GM12878 (cell line): ENCODE results near the gene CD33. TPM values are rescaled to one million over a fixed set of nuclear protein-coding genes. Genes with fewer than 3 reads are reported as not detected.

ENCODE experiments used
- ATAC-seq: fragments of 200-7000 bp; cut with Tn5 transposase; 3 replicates; pipeline ENCODE4 v1.9.1; 2020; ENCODE audit warnings: mild to moderate bottlenecking, moderate library complexity
- BruUV-seq: library from RNA; stranded (reverse); fragments of 400-500 nt; replicated peaks from 2 replicates; lab custom pipeline; 2021; lab: Mats Ljungman, UMichigan
- CTCF ChIA-PET: fragments of 300-600 bp; sonication (Branson Sonifier 250); formaldehyde crosslinking; extraction: SDS; loops from one replicate; lab custom pipeline; 2021; ENCODE audit warnings: inconsistent platforms; lab: Yijun Ruan, JAX
- POLR2A ChIA-PET: fragments of 350-600 bp; formaldehyde crosslinking; extraction: SDS; loops from one replicate; lab custom pipeline; 2021; ENCODE audit warnings: inconsistent platforms; lab: Charles Lee
- RAD21 ChIA-PET: fragments of 300-600 bp; sonication (Branson Sonifier 250); formaldehyde crosslinking; loops from one replicate; lab custom pipeline; 2023; ENCODE audit warnings: antibody characterized with exemption; ENCODE audit not compliant: unreplicated experiment; lab: Charles Lee
- SMC1A ChIA-PET: fragments of 300-600 bp; sonication (Branson Sonifier 250); formaldehyde crosslinking; loops from one replicate; lab custom pipeline; 2023; ENCODE audit not compliant: unreplicated experiment, uncharacterized antibody; lab: Charles Lee
- DNase-seq: peaks from one replicate; pipeline ENCODE4 v3.0.0-alpha.2; 2011; ENCODE audit warnings: low read depth, low spot score
- FAIRE-seq: peaks from 3 replicates; lab custom pipeline; 2011; peaks lifted over from hg19 to GRCh38; lab: Jason Lieb, UNC
- H2AFZ ChIP-seq: 2 replicates; pipeline ENCODE4 v1.6.0; 2011; ENCODE audit warnings: low read depth, low read length, control low read depth; ENCODE audit not compliant: control insufficient read depth
- H3K27ac ChIP-seq: 2 replicates; pipeline ENCODE4 v1.5.1; 2011; ENCODE audit warnings: control low read depth; ENCODE audit not compliant: control insufficient read depth, insufficient read depth
- H3K27me3 ChIP-seq, 2 experiments: replicated peaks in 1 of 2; 2 replicates each; pipeline versions ENCODE4 v1.6.0 to v1.6.1; 2011; ENCODE audit warnings: low read length in 1 of 2; ENCODE audit not compliant: control insufficient read depth in 2 of 2, insufficient read depth in 2 of 2
- H3K36me3 ChIP-seq, 2 experiments: 2 replicates each; pipeline ENCODE4 v1.5.1; 2011; ENCODE audit warnings: low read length in 1 of 2; ENCODE audit not compliant: control insufficient read depth in 2 of 2, insufficient read depth in 2 of 2
- H3K4me1 ChIP-seq: 2 replicates; pipeline ENCODE4 v1.6.1; 2011; ENCODE audit warnings: mild to moderate bottlenecking, low read length, moderate library complexity, mixed read lengths; ENCODE audit not compliant: control insufficient read depth, insufficient read depth
- H3K4me2 ChIP-seq: 2 replicates; pipeline ENCODE4 v1.6.0; 2011; ENCODE audit warnings: control low read depth; ENCODE audit not compliant: control insufficient read depth, insufficient read depth
- H3K4me3 ChIP-seq: fragments of 200-600 bp; sonication (generic); 2 replicates; pipeline ENCODE4 v1.5.1; 2016
- H3K79me2 ChIP-seq: 2 replicates; pipeline ENCODE4 v1.6.0; 2011; ENCODE audit warnings: low read length; ENCODE audit not compliant: control insufficient read depth, insufficient read depth
- H3K9ac ChIP-seq: 2 replicates; pipeline ENCODE4 v1.8.0; 2011; ENCODE audit warnings: low read length, control low read depth, mixed read lengths; ENCODE audit not compliant: control insufficient read depth, insufficient read depth
- H3K9me3 ChIP-seq: replicated peaks from 3 replicates; pipeline ENCODE4 v1.5.1; 2011; ENCODE audit warnings: mild to moderate bottlenecking, low read length; ENCODE audit not compliant: control insufficient read depth, insufficient read depth
- H4K20me1 ChIP-seq: 2 replicates; pipeline ENCODE4 v1.6.0; 2011; ENCODE audit not compliant: control insufficient read depth, insufficient read depth
- MTA2 ChIP-seq: fragments of 450-650 bp; IDR thresholded peaks from 2 replicates; pipeline ENCODE4 v1.6.1; 2016; ENCODE audit warnings: low read depth, mild to moderate bottlenecking, moderate library complexity
- RAD21 ChIP-seq: IDR thresholded peaks from 2 replicates; pipeline ENCODE4 v1.6.1; 2011; ENCODE audit warnings: mild to moderate bottlenecking, low read depth, low read length, moderate library complexity; ENCODE audit not compliant: insufficient read depth
- SMC3 ChIP-seq: IDR thresholded peaks from 2 replicates; pipeline ENCODE4 v1.6.1; 2011; ENCODE audit warnings: low read length, improper control_type of control experiment, borderline replicate concordance
- YY1 ChIP-seq: IDR thresholded peaks from 2 replicates; pipeline ENCODE4 v1.6.1; 2011; ENCODE audit warnings: low read depth, mild to moderate bottlenecking, low read length
- WGBS: methylation state at CpG from one replicate; pipeline ENCODE4 v1.1.6; 2016; ENCODE audit warnings: low lambda C conversion rate; ENCODE audit not compliant: insufficient replicate concordance, insufficient coverage; ENCODE audit errors: missing lambda C conversion rate; 5-methylcytosine and 5-hydroxymethylcytosine counted together
- in situ Hi-C: fragments of 300-500 bp; cut with MboI; formaldehyde crosslinking; loops from 9 replicates; pipeline ENCODE4 v1.14.3; 2018; ENCODE audit warnings: mixed read lengths
- intact Hi-C: fragments of 100-400 bp; cut with micrococcal nuclease; formaldehyde crosslinking; loops from one replicate; pipeline ENCODE4 v1.14.2; 2022; ENCODE audit not compliant: unreplicated experiment
- polyA plus RNA-seq, 11 experiments: library from polyadenylated mRNA; depleted of rRNA in 4 of 11; unstranded in 6 of 11; stranded (reverse) in 5 of 11; fragments of >200 nt; fragmentation: Nextera tagmentation in 4 of 11; fragmentation: Illumina TruSeq in 1 of 11; extraction: Ambion mirVana in 4 of 11; extraction: Trizol in 1 of 11; gene quantifications; 1 replicate in 1 of 11; 2 replicates in 10 of 11; pipeline versions ENCODE4 v1.2.1 to v1.2.3, GENCODE V29; 2011 to 2016; ENCODE audit warnings: inconsistent platforms in 2 of 11, missing spikeins in 2 of 11, low read depth in 1 of 11
- total RNA-seq, 4 experiments: library from RNA; depleted of rRNA in 3 of 4; stranded (reverse); fragments of >200 nt in 3 of 4; fragmentation: Illumina TruSeq in 1 of 4; extraction: Trizol in 1 of 4; gene quantifications; 2 replicates each; pipeline versions ENCODE4 v1.2.1 to v1.2.3, GENCODE V29; 2013 to 2021
- TF ChIP-seq, protein P1 (sequence below): fragments of 450-650 bp; formaldehyde crosslinking; IDR thresholded peaks from 2 replicates; pipeline ENCODE4 v1.4.0; 2022; ENCODE audit warnings: mild to moderate bottlenecking, moderate library complexity
- TF ChIP-seq, protein P2 (sequence below), 3 experiments: IDR thresholded peaks in 2 of 3; conservative IDR thresholded peaks in 1 of 3; 2 replicates each; pipeline ENCODE4 v1.5.1; 2011; ENCODE audit warnings: low read depth in 3 of 3, low read length in 3 of 3, mild to moderate bottlenecking in 3 of 3, control low read depth in 2 of 3, moderate library complexity in 2 of 3, inconsistent platforms in 1 of 3, mixed read lengths in 1 of 3; ENCODE audit not compliant: control insufficient read depth in 2 of 3, insufficient read depth in 1 of 3; ENCODE audit errors: extremely low read depth in 1 of 3

The CD33 gene
- total and polyA plus RNA-seq, 10 of the 15 experiments (the other 5 are each of a cell fraction or from before 2014, with no cell fraction given) = 0.29 to 17.9 (median 0.72) TPM; not detected in 1

DNA sequence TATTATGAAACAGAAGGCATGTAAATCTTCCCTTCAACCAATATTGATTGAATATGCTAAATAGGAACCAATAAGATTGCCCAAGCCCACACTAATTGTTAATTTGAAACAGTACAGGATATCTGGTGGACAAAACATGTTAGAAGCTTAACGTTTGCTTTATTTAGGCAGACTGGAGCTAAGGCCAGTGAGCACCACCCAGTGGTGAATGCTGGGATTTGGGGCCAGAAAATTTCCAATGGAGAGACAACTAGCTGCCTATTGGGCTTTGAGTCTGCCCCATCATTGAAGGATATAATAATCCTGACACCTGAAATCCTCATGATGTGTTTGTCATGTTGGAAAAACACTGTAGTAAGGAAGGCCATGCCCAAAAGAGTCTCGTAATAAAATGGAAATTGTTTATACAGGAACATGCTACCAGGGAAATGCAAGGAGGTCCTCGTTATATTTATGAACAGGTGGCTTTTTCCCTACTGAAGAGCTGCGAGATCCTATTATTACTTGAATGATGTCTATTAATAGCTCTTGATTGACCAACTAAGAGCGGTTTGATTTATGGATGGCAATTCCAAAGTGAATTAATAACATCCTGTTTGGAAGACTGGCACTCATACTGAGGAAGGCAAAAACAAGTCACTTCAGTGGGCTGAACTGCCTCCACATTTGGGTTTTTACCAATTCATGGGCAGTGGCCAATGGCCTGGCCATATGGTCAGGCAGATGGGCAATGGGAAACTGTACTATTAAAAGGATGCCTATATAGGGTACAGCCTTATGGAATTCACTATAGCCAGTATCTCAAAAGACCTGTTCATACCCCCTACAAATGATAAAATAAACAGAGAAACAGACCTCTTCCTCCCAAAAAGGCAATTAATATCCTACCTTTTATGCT is 34.7 kb downstream of the CD33 start:
- ChIA-PET SMC1A (interaction anchor here (0.6 to 4.2 kb wide), 8 partner anchors 10 to 244 kb away, joined by 3 to 19 read pairs (median 4); no protein-coding TSS in a partner anchor), RAD21 (interaction anchor here (0.7 to 2.0 kb wide), 7 partner anchors 90 to 152 kb away, joined by 3 to 12 read pairs (median 4); partner anchors contain the start of gene CTU1), CTCF (interaction anchor here (0.6 to 6.6 kb wide), 22 partner anchors 11 to 1124 kb away, joined by 3 to 121 read pairs (median 3); partner anchors contain the start of gene CD33), POLR2A (no interaction called here)
- FAIRE-seq (peak; percentile 7), DNase-seq (peak; percentile 12), ATAC-seq (peak; percentile 75)
- no peaks in the 10 kb centered on the region for H3K4me1 ChIP-seq
- H3K36me3 ChIP-seq = no peaks in the 10 kb centered on the region
- WGBS = 22% methylated on average over 5 of the region's 5 CpGs
- no TSS peak for BruUV-seq
- H3K27ac ChIP-seq = no peak overlapping the region
- no peak overlapping the region for H2AFZ ChIP-seq
- TF ChIP-seq RAD21 (peak; percentile 87), SMC3 (peak; percentile 77), YY1 (peak; percentile 45; the same call in 1 of the 2 replicates), MTA2 (no peak)
- TF ChIP-seq, protein P1, sequence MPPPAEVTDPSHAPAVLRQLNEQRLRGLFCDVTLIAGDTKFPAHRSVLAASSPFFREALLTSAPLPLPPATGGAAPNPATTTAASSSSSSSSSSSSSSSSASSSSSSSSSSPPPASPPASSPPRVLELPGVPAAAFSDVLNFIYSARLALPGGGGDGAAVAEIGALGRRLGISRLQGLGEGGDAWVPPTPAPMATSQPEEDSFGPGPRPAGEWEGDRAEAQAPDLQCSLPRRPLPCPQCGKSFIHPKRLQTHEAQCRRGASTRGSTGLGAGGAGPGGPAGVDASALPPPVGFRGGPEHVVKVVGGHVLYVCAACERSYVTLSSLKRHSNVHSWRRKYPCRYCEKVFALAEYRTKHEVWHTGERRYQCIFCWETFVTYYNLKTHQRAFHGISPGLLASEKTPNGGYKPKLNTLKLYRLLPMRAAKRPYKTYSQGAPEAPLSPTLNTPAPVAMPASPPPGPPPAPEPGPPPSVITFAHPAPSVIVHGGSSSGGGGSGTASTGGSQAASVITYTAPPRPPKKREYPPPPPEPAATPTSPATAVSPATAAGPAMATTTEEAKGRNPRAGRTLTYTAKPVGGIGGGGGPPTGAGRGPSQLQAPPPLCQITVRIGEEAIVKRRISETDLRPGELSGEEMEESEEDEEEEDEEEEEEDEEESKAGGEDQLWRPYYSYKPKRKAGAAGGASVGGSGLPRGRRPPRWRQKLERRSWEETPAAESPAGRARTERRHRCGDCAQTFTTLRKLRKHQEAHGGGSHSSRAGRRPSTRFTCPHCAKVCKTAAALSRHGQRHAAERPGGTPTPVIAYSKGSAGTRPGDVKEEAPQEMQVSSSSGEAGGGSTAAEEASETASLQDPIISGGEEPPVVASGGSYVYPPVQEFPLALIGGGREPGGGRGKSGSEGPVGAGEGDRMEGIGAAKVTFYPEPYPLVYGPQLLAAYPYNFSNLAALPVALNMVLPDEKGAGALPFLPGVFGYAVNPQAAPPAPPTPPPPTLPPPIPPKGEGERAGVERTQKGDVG (CRISPR knock-in tag) = no peak
- TF ChIP-seq, protein P2, sequence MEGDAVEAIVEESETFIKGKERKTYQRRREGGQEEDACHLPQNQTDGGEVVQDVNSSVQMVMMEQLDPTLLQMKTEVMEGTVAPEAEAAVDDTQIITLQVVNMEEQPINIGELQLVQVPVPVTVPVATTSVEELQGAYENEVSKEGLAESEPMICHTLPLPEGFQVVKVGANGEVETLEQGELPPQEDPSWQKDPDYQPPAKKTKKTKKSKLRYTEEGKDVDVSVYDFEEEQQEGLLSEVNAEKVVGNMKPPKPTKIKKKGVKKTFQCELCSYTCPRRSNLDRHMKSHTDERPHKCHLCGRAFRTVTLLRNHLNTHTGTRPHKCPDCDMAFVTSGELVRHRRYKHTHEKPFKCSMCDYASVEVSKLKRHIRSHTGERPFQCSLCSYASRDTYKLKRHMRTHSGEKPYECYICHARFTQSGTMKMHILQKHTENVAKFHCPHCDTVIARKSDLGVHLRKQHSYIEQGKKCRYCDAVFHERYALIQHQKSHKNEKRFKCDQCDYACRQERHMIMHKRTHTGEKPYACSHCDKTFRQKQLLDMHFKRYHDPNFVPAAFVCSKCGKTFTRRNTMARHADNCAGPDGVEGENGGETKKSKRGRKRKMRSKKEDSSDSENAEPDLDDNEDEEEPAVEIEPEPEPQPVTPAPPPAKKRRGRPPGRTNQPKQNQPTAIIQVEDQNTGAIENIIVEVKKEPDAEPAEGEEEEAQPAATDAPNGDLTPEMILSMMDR (IDR thresholded peaks at IDR 0.05 in 2 of 3, conservative IDR thresholded peaks at IDR 0.05 in 1 of 3; ENCODE audit: control insufficient read depth in 2 of 3, extremely low read depth in 1 of 3, insufficient read depth in 1 of 3, low read depth in 3 of 3, low read length in 3 of 3) = peak; percentile 82 to 87 (median 85)
- H3K4me3 ChIP-seq = no peak overlapping the region
- H3K9me3 ChIP-seq = no peaks in the 10 kb centered on the region
- no peak overlapping the region for H3K9ac ChIP-seq
- no peaks in the 10 kb centered on the region; a peak in 1 of 4 replicates for H3K27me3 ChIP-seq
- no peaks in the 10 kb centered on the region for H4K20me1 ChIP-seq
- intact Hi-C loops = loop anchor here (1.0 kb wide), 1 partner anchor 101 kb away; no protein-coding TSS in a partner anchor
- no peak overlapping the region for H3K4me2 ChIP-seq
- H3K79me2 ChIP-seq = no peaks in the 10 kb centered on the region
- in situ Hi-C loops = loop anchor here (5.0 kb wide), 1 partner anchor 102 kb away; no protein-coding TSS in a partner anchor
